CD4-positive, alpha-beta memory T cell (primary cell): ENCODE measurements around the gene AGGF1. TPM values are rescaled to one million over a fixed set of nuclear protein-coding genes. Genes with fewer than 3 reads are reported as not detected.

Source experiments
- CTCF ChIA-PET: fragments of 350-600 bp; sonication (Branson Sonifier 250); formaldehyde crosslinking; loops from one replicate; lab custom pipeline; 2021; ENCODE audit warnings: inconsistent platforms; ENCODE audit not compliant: partially characterized antibody; lab: Charles Lee
- POLR2A ChIA-PET: fragments of 350-600 bp; sonication (Branson Sonifier 250); formaldehyde crosslinking; loops from one replicate; lab custom pipeline; 2021; ENCODE audit not compliant: partially characterized antibody; lab: Charles Lee
- DNase-seq, 5 donors: peaks; one replicate each; pipeline versions ENCODE4 v3.0.0 to v3.0.0-alpha.2; 2020 to 2022; ENCODE audit warnings: mixed read lengths in 1 of 5
- H3K27ac ChIP-seq: one replicate; pipeline ENCODE4 v1.7.0; 2013; ENCODE audit warnings: low read depth, low read length
- H3K27me3 ChIP-seq: 2 replicates; pipeline ENCODE4 v1.7.0; 2013; ENCODE audit warnings: mild to moderate bottlenecking, low read length, moderate library complexity; ENCODE audit not compliant: insufficient read depth
- H3K36me3 ChIP-seq: 2 replicates; pipeline ENCODE4 v1.7.0; 2013; ENCODE audit warnings: mild to moderate bottlenecking, low read length, moderate library complexity; ENCODE audit not compliant: insufficient read depth
- H3K4me1 ChIP-seq: 2 replicates; pipeline ENCODE4 v1.7.0; 2013; ENCODE audit warnings: mild to moderate bottlenecking, low read length, moderate library complexity; ENCODE audit not compliant: insufficient read depth
- H3K4me3 ChIP-seq, 2 donors: one replicate each; pipeline ENCODE4 v1.7.0; 2013; ENCODE audit warnings: low read length in 2 of 2, mild to moderate bottlenecking in 1 of 2
- H3K9me3 ChIP-seq, 2 donors: one replicate each; pipeline ENCODE4 v1.7.0; 2013; ENCODE audit warnings: low read length in 2 of 2, control low read depth in 1 of 2; ENCODE audit not compliant: control insufficient read depth in 1 of 2
- H3K27ac Mint-ChIP-seq, 7 donors: one replicate each; pipeline ENCODE4 v1.8.0; 2020 to 2021; ENCODE audit warnings: mixed read lengths in 7 of 7, mild to moderate bottlenecking in 6 of 7, inconsistent platforms in 3 of 7, moderate library complexity in 3 of 7
- H3K27me3 Mint-ChIP-seq, 2 donors: one replicate each; pipeline ENCODE4 v1.8.0; 2020 to 2021; ENCODE audit warnings: mixed read lengths in 2 of 2
- H3K36me3 Mint-ChIP-seq, 2 donors: one replicate each; pipeline ENCODE4 v1.8.0; 2020 to 2021; ENCODE audit warnings: mixed read lengths in 2 of 2, inconsistent platforms in 1 of 2, mild to moderate bottlenecking in 1 of 2
- H3K4me1 Mint-ChIP-seq, 4 donors: one replicate each; pipeline ENCODE4 v1.8.0; 2020 to 2021; ENCODE audit warnings: mixed read lengths in 4 of 4, mild to moderate bottlenecking in 1 of 4
- H3K4me3 Mint-ChIP-seq, 8 donors: one replicate each; pipeline ENCODE4 v1.8.0; 2020 to 2021; ENCODE audit warnings: mixed read lengths in 8 of 8, mild to moderate bottlenecking in 7 of 8, moderate library complexity in 6 of 8, inconsistent platforms in 3 of 8
- H3K9me3 Mint-ChIP-seq, 8 donors: one replicate each; pipeline ENCODE4 v1.8.0; 2020 to 2021; ENCODE audit warnings: mixed read lengths in 8 of 8, mild to moderate bottlenecking in 5 of 8, inconsistent platforms in 3 of 8, moderate library complexity in 1 of 8
- intact Hi-C: fragments of 100-400 bp; cut with micrococcal nuclease; formaldehyde crosslinking; loops from one replicate; pipeline ENCODE4 v1.15.1; 2023
- polyA plus RNA-seq, 2 donors: library from polyadenylated mRNA; unstranded; fragments of 300-500 nt; fragmentation: Illumina TruSeq; gene quantifications; one replicate each; pipeline ENCODE4 v1.2.3, GENCODE V29; 2021
- total RNA-seq, 2 experiments: library from RNA; stranded (reverse); gene quantifications; one replicate each; pipeline ENCODE4 v1.2.3, GENCODE V29; 2021

The AGGF1 gene
- total and polyA plus RNA-seq, 4 experiments from 2014 or later, result 14.2 to 36.1 (median 29.5) TPM

DNA sequence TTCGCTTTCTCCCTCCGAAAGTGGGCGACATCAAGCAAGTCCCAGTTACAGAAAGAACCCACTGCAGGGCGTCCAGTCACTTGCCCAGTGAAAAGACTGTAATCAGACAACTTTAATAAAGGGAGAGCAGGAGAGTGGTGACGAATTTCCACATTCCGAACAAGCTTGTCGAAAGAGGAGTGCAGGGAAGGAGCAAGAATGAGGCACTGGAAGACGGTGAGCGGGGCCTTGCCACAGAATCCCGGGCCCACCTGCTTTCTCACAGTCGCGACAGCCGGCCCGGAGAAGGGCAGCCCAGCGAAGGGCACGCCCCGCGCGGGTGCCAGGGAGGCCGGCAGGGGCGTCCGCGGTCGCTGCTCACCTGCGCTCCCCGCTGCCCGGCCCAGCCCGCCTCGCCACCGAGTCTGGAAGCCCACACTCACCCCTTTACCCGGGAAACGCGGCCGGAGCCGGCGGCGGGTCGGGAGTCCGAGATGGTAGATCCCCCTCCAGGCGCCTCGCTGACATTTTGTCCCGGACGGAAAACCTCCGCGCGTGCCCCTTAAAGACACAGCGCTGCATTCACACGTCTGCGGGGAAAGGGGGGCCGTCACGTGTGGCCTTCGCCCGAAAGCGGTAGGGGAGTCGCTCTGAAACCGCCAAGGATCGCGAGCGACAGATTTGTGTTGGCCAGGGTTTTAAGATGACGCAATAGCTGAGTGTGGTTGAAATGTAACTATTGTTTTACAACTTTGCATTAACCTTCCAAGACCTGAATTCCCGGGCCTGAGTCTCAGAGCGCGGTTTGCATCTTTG is 56.7 kb downstream of the AGGF1 start, which contains the start of gene ZBED3:
Gene ZBED3 (minus strand): TSS at position 597 of the 795 bp plus-strand sequence. CDS start 9,407 bp downstream, outside the sequence.
- intact Hi-C loops, result loop anchor here (2.0 kb wide), 1 partner anchor 404 kb away; no protein-coding TSS in a partner anchor

DNA sequence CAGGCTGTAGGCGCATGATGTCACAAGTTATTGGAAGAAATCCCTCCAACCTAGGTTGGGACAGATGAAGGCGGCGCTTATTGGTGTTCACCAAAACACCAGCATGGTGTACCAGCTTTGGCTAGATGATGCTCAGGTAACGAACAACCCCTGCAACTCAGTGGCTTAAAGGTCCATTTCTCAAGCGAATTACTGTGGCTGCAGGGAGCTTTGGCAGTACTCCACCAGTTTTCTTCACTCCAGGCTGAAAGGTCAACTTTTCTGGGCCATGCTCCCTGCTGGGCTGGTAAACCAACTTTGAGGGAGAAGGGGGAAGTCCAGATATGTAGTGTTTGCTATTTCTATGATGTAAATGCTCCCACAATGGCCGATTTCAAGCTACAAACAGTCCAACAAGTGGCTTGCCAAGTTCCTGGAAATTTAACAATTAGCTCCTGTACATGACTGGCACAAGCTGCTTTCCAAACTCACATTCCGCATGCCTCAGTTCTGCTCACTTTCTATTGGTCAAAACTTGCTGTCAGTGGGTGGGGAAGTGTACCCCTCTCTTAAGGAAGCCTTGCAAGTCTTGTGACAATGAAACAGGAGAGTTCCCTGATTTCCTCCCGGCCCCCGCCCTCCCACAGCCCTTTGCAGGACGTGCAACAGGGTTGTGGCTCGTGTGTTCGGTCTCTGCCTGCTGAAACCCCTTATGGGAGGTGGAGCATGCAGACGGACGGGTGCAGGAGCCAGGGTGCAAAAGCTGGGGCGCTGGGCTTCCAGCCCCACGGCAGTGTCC is 57.5 kb downstream of the AGGF1 start:
- Histone ChIP-seq H3K9me3 (no peaks in the 10 kb centered on the region), H3K4me1 (peaks cover 12% of the 10 kb centered on the region), H3K27ac (no peak overlapping the region), H3K4me3 (peak overlapping the region; percentile 25 to 54), H3K27me3 (no peaks in the 10 kb centered on the region), H3K36me3 (no peaks in the 10 kb centered on the region)
- peaks cover 0 to 2% (median 0%) of the 10 kb centered on the region in 8 donors for H3K9me3 Mint-ChIP-seq
- ChIA-PET CTCF (interaction anchor here (2.2 kb wide), 1 partner anchor 10 kb away, joined by 16 read pairs; no protein-coding TSS in a partner anchor), POLR2A (interaction anchor here (1.1 to 3.6 kb wide), 2 partner anchors 10 to 57 kb away, joined by 3 to 13 read pairs; partner anchors contain the start of gene AGGF1)
- H3K4me1 Mint-ChIP-seq, result peaks cover 10 to 14% (median 14%) of the 10 kb centered on the region in 4 donors
- DNase-seq, result peak in 1 of 5 donors; percentile 5
- peak overlapping the region; percentile 88 to 96 (median 93) for H3K4me3 Mint-ChIP-seq
- H3K27me3 Mint-ChIP-seq, result peaks cover 2 to 4% of the 10 kb centered on the region in 2 donors
- peaks cover 0 to 1% of the 10 kb centered on the region in 2 donors for H3K36me3 Mint-ChIP-seq
- peak overlapping the region in 5 of 7 donors; percentile 67 to 93 (median 85) for H3K27ac Mint-ChIP-seq
- intact Hi-C loops, result loop anchor here (2.0 kb wide), 1 partner anchor 403 kb away; no protein-coding TSS in a partner anchor

More for the DNA sequence above, 56.7 kb downstream of the AGGF1 start, which contains the start of gene ZBED3:
- Mint-ChIP-seq H3K27me3 (peaks cover 2 to 4% of the 10 kb centered on the region in 2 donors), H3K9me3 (peaks cover 0 to 2% (median 0%) of the 10 kb centered on the region in 8 donors), H3K4me3 (peak within 1 kb of the TSS; percentile 88 to 96 (median 93)), H3K4me1 (peaks cover 10 to 14% (median 14%) of the 10 kb centered on the region in 4 donors), H3K36me3 (peaks cover 0 to 1% of the 10 kb centered on the region in 2 donors), H3K27ac (peak within 1 kb of the TSS in 6 of 7 donors; percentile 3 to 93 (median 87))
- no peaks in the 10 kb centered on the region for H3K9me3 ChIP-seq
- H3K36me3 ChIP-seq, result no peaks in the 10 kb centered on the region
- POLR2A ChIA-PET, result interaction anchor here (3.6 kb wide), 1 partner anchor 56 kb away, joined by 13 read pairs; the partner anchor contains the start of gene AGGF1
- peak within 1 kb of the TSS; percentile 25 to 54 for H3K4me3 ChIP-seq
- H3K27me3 ChIP-seq, result no peaks in the 10 kb centered on the region
- no peak within 1 kb of the TSS for H3K27ac ChIP-seq
- CTCF ChIA-PET, result interaction anchor here (1.3 to 2.4 kb wide), 3 partner anchors 9 to 405 kb away, joined by 3 to 16 read pairs (median 6); partner anchors contain the start of genes AGGF1 and WDR41
- peaks cover 12% of the 10 kb centered on the region for H3K4me1 ChIP-seq
- peak; percentile 48 to 74 (median 56) for DNase-seq

DNA sequence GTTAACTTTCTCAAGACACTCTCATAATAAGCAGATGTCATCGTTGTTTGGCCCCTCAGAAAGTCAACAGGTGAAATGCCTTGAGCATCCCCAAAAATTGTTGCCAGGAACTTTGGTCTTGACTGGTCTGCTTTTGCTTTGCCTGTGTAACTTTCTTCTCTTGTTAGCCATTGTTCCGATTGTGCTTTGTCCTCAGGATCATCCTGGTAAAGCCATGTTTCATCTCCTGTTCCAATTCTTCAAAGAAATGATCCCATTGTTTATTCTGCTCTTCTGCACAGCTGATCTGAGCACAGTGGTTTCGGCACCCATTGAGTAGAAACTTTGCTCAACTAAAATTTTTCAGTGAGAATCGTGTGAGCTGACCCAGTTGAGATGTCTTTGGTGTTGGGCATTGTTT is 65.0 kb downstream of the AGGF1 start:
- no peak overlapping the region for H3K27ac Mint-ChIP-seq
- H3K9me3 ChIP-seq, result no peaks in the 10 kb centered on the region
- intact Hi-C loops, result no loop called here
- no peaks in the 10 kb centered on the region for H3K36me3 Mint-ChIP-seq
- no peaks in the 10 kb centered on the region for H3K4me1 ChIP-seq
- DNase-seq, result no peak
- ChIA-PET POLR2A (no interaction called here), CTCF (no interaction called here)
- H3K4me3 ChIP-seq, result no peak overlapping the region
- no peak overlapping the region for H3K27ac ChIP-seq
- peaks cover 0 to 2% (median 0%) of the 10 kb centered on the region in 8 donors for H3K9me3 Mint-ChIP-seq
- H3K27me3 Mint-ChIP-seq, result no peaks in the 10 kb centered on the region
- H3K27me3 ChIP-seq, result no peaks in the 10 kb centered on the region
- H3K36me3 ChIP-seq, result no peaks in the 10 kb centered on the region
- H3K4me3 Mint-ChIP-seq, result no peak overlapping the region
- H3K4me1 Mint-ChIP-seq, result no peaks in the 10 kb centered on the region

DNA sequence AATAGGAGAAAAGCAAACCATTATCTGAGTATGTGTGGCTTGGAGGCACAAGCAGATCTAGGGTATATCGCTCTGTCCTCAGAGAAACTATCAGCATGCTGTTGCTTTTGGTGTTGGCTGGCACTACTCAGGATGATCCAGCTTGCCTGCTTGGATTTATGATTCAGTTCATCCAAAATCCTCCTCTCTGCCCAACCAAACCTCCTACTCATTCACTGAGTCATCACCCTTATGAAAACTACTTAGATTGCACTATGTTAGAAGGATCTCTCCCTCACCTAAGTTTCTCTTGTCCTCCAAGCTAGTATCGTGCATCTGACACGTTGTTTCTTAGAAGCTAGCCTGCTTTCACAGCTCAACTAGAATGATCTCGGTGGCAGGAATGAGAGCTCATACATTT is 71.1 kb downstream of the AGGF1 start:
- no peak for DNase-seq
- H3K27ac ChIP-seq, result no peak overlapping the region
- intact Hi-C loops, result no loop called here
- no peaks in the 10 kb centered on the region for H3K27me3 ChIP-seq
- H3K27me3 Mint-ChIP-seq, result no peaks in the 10 kb centered on the region
- no peaks in the 10 kb centered on the region for H3K9me3 Mint-ChIP-seq
- no peaks in the 10 kb centered on the region for H3K36me3 ChIP-seq
- H3K4me1 Mint-ChIP-seq, result no peaks in the 10 kb centered on the region
- no peaks in the 10 kb centered on the region for H3K36me3 Mint-ChIP-seq
- no peaks in the 10 kb centered on the region for H3K9me3 ChIP-seq
- ChIA-PET POLR2A (no interaction called here), CTCF (interaction anchor here (0.7 kb wide), 1 partner anchor 9 kb away, joined by 3 read pairs; no protein-coding TSS in a partner anchor)
- no peak overlapping the region for H3K4me3 ChIP-seq
- no peak overlapping the region for H3K4me3 Mint-ChIP-seq
- no peak overlapping the region for H3K27ac Mint-ChIP-seq
- H3K4me1 ChIP-seq, result no peaks in the 10 kb centered on the region

DNA sequence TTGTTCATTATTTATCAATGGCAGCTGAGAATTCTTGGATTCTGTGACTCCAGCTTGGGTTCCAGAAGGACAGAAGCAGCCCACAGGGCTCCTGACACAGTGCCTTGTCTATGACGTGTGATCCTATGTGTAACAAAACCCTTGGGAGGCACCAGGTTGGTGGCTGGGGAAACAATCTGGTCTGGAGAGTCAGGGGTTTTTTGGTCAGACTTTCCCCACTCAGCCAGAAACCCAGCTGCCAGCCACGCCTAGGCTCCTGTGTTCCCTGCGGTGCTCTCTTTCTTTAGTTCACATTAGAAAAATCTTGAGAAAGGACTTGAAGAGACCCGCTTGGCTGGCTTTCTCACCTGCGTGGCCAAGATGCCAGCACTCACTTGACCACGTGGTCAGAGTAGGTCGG is 72.3 kb downstream of the AGGF1 start:
- no peak for DNase-seq
- Histone ChIP-seq H3K27ac (no peak overlapping the region), H3K9me3 (no peaks in the 10 kb centered on the region), H3K4me3 (no peak overlapping the region), H3K27me3 (no peaks in the 10 kb centered on the region), H3K4me1 (no peaks in the 10 kb centered on the region), H3K36me3 (no peaks in the 10 kb centered on the region)
- H3K4me3 Mint-ChIP-seq, result no peak overlapping the region
- H3K36me3 Mint-ChIP-seq, result no peaks in the 10 kb centered on the region
- intact Hi-C loops, result no loop called here
- CTCF ChIA-PET, result no interaction called here
- H3K27ac Mint-ChIP-seq, result no peak overlapping the region
- no peaks in the 10 kb centered on the region for H3K27me3 Mint-ChIP-seq
- POLR2A ChIA-PET, result no interaction called here
- peaks cover 0 to 12% (median 0%) of the 10 kb centered on the region in 8 donors for H3K9me3 Mint-ChIP-seq
- no peaks in the 10 kb centered on the region for H3K4me1 Mint-ChIP-seq

DNA sequence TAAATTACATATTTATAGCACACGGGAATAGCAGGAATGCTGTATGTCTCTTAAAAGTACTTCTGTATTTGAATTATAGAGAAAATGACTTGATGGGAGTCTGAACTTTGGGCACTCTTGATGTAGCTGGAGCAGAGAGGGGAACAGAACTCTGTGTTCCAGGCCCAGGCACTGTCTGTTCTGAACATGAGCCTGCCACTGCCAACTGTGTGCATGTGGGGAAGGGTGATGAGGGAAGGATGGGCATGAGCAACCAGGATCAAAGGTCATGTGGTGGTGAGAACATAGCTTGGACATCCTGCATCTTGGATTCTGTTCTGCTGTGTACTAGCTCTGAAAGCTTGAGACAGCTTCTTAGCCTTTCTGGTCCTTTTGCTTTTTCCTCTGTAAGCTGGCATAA is 73.3 kb downstream of the AGGF1 start:
- DNase-seq, result no peak
- Mint-ChIP-seq H3K27ac (no peak overlapping the region), H3K36me3 (no peaks in the 10 kb centered on the region), H3K27me3 (no peaks in the 10 kb centered on the region), H3K4me3 (no peak overlapping the region), H3K9me3 (peaks cover 0 to 12% (median 0%) of the 10 kb centered on the region in 8 donors), H3K4me1 (no peaks in the 10 kb centered on the region)
- ChIA-PET POLR2A (no interaction called here), CTCF (interaction anchor here (1.2 kb wide), 1 partner anchor 42 kb away, joined by 3 read pairs; no protein-coding TSS in a partner anchor)
- intact Hi-C loops, result no loop called here
- Histone ChIP-seq H3K27ac (no peak overlapping the region), H3K4me1 (no peaks in the 10 kb centered on the region), H3K9me3 (no peaks in the 10 kb centered on the region), H3K4me3 (no peak overlapping the region), H3K36me3 (no peaks in the 10 kb centered on the region), H3K27me3 (no peaks in the 10 kb centered on the region)
